Astrocyte of the spinal cord (primary cell): Measurements from ENCODE around the gene ULK4.

Source experiments
- DNase-seq: peaks from one replicate; pipeline ENCODE4 v3.0.0; 2011; ENCODE audit warnings: low read depth, low spot score
- H3K4me3 ChIP-seq: 2 replicates; pipeline ENCODE4 v1.5.1; 2011; ENCODE audit warnings: low read depth, mild to moderate bottlenecking, low read length, moderate library complexity
- CTCF ChIP-seq: IDR thresholded peaks from 2 replicates; pipeline ENCODE4 v1.5.1; 2012; ENCODE audit warnings: low read depth, mild to moderate bottlenecking, low read length, inconsistent platforms
- in situ Hi-C: cut with HindIII; loops from 2 replicates; pipeline ENCODE4 v1.10.0; 2017; ENCODE audit warnings: low sequenced_read_pairs

The ULK4 gene

GRCh38 chr3:41662288-41662687, 299.6 kb downstream of the ULK4 start:
- DNase-seq, result no peak
- in situ Hi-C loops, result no loop called here
- H3K4me3 ChIP-seq, result no peak overlapping the region
- TF ChIP-seq CTCF, result no peak

GRCh38 chr3:41661796-41662195, 300.1 kb downstream of the ULK4 start:
- no peak for TF ChIP-seq CTCF
- in situ Hi-C loops, result no loop called here
- no peak overlapping the region for H3K4me3 ChIP-seq
- DNase-seq, result no peak

GRCh38 chr3:41660510-41660909, 301.4 kb downstream of the ULK4 start:
- in situ Hi-C loops, result no loop called here
- TF ChIP-seq CTCF, result no peak
- H3K4me3 ChIP-seq, result no peak overlapping the region
- no peak for DNase-seq

- in situ Hi-C loops, result no loop called here
- no peak for TF ChIP-seq CTCF
- no peak overlapping the region for H3K4me3 ChIP-seq
- DNase-seq, result peak; percentile 26
Observed at GRCh38 chr3:41653571-41654239, 308.2 kb downstream of the ULK4 start.

GRCh38 chr3:41652931-41653330, 309.0 kb downstream of the ULK4 start:
- no peak overlapping the region for H3K4me3 ChIP-seq
- TF ChIP-seq CTCF, result no peak
- in situ Hi-C loops, result no loop called here
- peak; percentile 29 for DNase-seq

- in situ Hi-C loops, result no loop called here
- DNase-seq, result no peak
- no peak overlapping the region for H3K4me3 ChIP-seq
- no peak for TF ChIP-seq CTCF
Observed at GRCh38 chr3:41652506-41652905, 309.4 kb downstream of the ULK4 start.

GRCh38 chr3:41651718-41652117, 310.2 kb downstream of the ULK4 start:
- DNase-seq, result no peak
- H3K4me3 ChIP-seq, result no peak overlapping the region
- no peak for TF ChIP-seq CTCF
- in situ Hi-C loops, result no loop called here
